Measurements from ENCODE around the gene HNMT. TPM values are rescaled to one million over a fixed set of nuclear protein-coding genes. Genes with fewer than 3 reads are reported as not detected.
"Not testable (repeated sequence)": the region's sequence is repeated elsewhere in the genome, so short reads cannot be mapped to it uniquely, and the experiment has no call there.

HNMT gene
- total RNA-seq, 1 donor from 2014 or later, result 159 TPM

DNA sequence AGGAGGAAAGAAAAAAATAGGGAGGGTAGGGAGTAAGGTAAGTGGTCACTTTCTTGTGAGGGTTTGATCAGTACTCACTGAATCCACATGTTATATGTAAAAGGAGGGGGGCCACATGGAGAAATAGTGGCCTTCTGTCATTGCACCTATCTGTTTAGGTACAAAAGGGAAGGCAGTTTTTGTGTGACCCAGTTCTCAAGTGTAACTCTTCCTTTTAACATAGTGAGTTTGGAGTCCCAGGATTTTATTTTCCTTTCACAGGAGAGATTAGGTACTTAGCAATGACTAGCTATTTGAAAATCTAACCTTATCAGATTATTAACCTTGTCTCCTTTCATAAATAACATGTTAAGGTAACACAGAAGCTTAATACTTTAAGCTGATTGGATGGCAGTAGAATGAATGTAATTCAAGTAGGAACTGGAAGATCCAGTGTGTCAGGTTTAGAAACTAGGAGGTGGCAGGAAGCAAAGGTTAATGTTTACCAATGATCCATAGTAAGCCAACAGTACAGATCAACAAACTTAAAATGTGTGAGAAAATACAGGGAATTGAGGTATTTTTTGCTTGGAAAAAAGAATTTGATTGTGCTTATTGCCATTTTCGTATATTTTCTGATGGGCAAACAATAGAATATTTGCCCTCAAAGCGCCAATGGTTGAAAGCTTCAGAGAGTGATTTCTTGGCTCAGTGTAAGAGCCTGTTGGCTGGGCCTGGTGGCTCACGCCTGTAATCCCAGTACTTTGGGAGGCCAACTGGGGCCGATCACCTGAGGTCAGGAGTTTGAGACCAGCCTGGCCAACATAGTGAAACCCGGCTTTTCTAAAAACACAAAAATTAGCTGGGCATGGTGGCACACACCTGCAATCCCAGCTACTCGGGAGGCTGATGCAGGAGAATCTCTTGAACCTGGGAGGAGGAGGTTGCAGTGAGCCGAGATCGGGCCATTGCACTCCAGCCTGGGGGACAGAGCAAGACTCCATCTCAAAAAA is 11.3 kb downstream of the HNMT start:
- no peak for DNase-seq

GRCh38 chr2:137976274-137976673 is 12.0 kb downstream of the HNMT start:
- DNase-seq, result no peak

DNA sequence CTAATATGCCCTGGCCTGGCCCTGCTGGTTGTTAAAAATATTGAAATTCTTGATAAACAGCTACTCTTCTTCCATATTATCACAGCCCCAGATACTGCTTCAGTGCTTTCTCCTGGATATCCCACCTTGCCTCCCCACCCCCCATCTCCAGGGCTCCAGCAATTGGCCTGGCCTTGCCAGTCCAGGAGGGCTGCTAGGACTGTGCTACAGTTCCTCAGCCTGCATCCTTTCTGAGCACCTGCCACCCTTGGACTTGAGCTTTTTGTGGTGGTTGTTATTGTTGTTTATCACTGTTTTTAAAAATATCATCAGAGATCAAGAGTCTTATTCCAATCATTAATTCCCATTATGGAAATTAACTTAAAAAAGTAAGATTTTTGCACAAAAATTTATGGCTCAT is 13.5 kb downstream of the HNMT start:
- no peak for DNase-seq

- no peak for DNase-seq
Measured at GRCh38 chr2:137980459-137980858, 16.2 kb downstream of the HNMT start.

GRCh38 chr2:137981112-137981656 is 16.9 kb downstream of the HNMT start:
- DNase-seq, result no peak

DNA sequence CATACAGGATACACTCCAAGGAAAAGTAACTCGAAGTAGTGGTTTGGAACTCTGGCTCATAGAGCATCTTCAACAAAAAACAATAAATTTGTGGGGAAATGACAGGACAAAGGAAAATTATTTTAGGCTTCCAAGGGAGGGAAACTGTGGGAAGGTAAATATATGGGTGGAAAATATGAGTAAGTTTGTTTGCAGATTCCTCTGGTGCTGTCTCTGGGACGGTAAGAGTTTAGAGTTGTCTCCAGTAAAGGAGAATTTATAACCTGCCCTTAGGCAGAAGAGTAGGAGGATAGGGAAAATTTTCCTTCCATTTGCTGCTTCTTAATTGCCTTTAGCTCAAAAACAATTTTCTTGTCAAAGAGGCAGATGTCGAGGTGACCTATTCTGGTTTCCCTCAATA is 19.3 kb downstream of the HNMT start:
- no peak for DNase-seq

DNA sequence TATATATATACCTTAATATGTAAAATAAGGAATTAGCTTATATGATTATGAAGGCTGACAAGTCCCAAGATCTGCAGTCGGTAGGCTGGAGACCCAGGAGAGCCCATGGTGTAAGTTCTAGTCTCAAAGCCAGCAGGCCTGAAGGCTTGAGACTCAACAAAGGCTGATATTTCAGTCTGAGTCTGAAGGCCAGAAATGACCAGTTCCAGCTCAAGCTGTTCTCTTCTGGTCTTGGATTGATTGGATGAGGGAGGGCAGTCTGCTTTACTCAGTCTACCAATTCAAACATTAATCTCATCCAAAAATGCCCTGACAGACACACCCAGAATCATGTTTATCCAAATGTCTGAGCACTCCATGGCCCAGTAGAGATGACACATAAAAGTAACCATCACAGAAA is 22.0 kb downstream of the HNMT start:
- no peak for DNase-seq

DNA sequence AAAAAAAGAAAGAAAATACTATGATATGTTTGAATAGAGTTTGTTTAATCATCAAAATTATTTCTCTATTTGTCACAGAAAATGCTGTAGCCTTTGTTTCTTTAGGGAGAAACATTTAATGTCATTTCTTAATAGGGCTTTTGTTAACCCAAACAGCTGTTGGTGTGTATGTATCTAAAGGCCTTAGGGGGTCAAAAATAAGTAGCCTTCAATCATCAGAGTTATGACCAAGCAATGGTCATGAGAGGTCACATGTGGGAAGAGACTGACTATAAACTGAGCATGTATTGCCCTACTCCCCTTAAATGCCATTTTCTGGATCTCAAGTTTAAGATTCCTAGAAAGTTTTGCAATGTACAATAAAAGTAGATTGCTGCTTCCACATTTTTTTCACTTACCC is 22.7 kb downstream of the HNMT start:
- DNase-seq, result no peak

- DNase-seq, result no peak
Measured at GRCh38 chr2:137991078-137991477, 26.8 kb downstream of the HNMT start.

- no peak for DNase-seq
Measured at GRCh38 chr2:137992039-137992646, 27.9 kb downstream of the HNMT start.

GRCh38 chr2:137993715-137994476 is 29.6 kb downstream of the HNMT start:
- not testable (repeated sequence) for DNase-seq

GRCh38 chr2:137995368-137995767 is 31.1 kb downstream of the HNMT start:
- DNase-seq, result not testable (repeated sequence)

GRCh38 chr2:137996158-137996557 is 31.9 kb downstream of the HNMT start:
- not testable (repeated sequence) for DNase-seq

DNA sequence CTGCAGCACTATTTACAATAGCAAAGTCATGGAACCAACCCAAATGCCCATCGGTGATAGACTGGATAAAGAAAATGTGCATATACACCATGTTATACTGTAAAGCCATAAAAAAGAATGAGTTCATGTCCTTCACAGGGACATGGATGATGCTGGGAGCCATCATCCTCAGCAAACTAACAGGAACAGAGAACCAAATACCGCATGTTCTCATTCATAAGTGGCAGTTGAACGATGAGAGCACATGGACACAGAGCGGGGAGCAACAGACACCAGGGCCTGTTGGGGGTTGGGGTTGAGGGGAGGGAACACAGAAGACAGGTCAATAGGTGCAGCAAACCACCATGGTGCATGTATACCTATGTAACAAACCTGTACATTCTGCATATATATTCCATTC is 33.5 kb downstream of the HNMT start:
- DNase-seq, result no peak

- DNase-seq, result no peak
Measured at GRCh38 chr2:137998503-137998902, 34.2 kb downstream of the HNMT start.

- no peak for DNase-seq
Measured at GRCh38 chr2:137999273-137999672, 35.0 kb downstream of the HNMT start.

DNA sequence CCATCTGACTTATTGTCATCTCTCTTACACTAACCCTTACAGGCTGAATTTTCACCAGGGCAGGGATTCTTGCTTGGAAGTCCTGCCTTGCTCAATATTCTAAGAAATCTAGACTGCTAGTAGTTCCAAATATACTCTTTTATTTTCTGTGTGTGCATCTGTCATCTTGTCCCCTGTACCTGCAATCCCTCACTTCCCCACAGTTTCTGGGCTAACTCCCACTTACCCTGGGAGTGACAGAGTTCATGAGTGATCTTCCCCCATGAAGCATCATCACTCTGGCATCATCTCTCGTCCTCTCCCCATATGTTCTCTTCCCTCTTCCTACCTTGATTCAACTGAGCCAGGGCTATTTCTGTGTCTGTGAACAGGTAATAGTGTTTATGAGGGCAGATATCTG is 35.7 kb downstream of the HNMT start:
- no peak for DNase-seq

GRCh38 chr2:138000796-138001195 is 36.5 kb downstream of the HNMT start:
- no peak for DNase-seq

- DNase-seq, result no peak
Measured at GRCh38 chr2:138003411-138003810, 39.1 kb downstream of the HNMT start.

DNA sequence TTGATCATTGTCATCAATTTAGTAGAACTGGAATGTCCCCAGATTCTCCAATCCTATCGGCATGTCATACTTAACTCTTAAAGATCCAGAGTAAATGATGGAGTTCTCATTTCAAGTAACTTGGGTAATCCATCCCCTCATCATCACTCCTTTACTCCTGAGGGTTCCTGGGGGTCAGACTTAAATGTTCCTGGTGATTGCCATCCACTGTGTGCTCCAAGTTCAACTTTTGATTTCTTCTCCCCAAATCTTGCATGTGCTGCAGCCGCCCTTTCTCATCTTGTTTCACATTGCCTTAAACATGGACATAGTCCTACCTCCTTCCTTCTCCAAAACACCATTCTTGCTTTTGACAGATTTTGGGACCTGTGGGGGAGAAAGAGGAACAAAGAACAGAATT is 43.2 kb downstream of the HNMT start:
- DNase-seq, result no peak

DNA sequence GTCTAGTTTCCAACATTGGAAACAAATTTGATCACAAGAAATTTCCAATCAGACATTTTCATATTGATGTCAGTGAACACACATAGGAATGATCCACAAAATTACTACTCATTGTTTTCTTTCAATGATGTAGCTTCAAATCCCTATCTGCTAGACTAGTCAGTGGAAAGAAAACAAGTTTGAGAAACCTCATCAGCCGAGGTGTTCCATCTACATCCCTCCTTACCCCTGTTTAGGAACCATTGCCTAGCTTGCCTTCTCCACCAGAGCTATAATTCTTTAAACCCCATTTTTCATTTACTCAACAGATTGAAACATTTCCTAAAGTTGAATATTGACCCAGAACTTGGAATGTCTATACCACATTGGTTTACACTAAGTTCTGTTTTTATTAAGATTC is 45.3 kb downstream of the HNMT start:
- DNase-seq, result no peak

DNA sequence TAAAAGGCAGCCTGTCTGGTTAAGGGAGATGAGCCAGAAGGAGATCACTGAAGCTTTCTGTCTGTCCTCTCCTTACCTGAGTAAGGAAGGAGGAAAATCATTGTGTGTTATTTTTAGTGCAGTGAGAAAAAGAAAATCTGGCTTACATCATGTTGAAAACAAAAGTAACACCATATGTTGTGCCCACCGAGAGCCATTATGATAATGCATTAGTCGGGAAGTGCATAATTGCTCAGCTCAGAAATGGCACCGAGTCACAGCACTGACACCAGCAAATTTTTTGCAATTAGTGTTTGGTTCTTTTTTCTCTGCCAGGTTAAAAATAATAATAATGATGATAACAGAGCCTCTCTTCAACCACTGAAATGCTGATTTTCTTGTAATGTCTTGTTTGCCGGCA is 46.6 kb downstream of the HNMT start:
- no peak for DNase-seq

- no peak for DNase-seq
Measured at GRCh38 chr2:138012082-138012481, 47.8 kb downstream of the HNMT start.
